BLaER1 treated with 17β-estradiol and CSF1 and Interleukin-3, amounts not matched to agents 10 nM and 100 nM (cell line): ENCODE results near the gene ABHD15.

Experiments used
- H3K27ac ChIP-seq, 11 experiments: shearing (Covaris generic); formaldehyde crosslinking; 2 replicates each; pipeline ENCODE4 v1.8.1; 2022
- H3K27me3 ChIP-seq, 11 experiments: shearing (Covaris generic); formaldehyde crosslinking; 2 replicates each; pipeline ENCODE4 v1.8.1; 2022
- H3K36me3 ChIP-seq, 11 experiments: shearing (Covaris generic); formaldehyde crosslinking; 2 replicates each; pipeline ENCODE4 v1.8.1; 2022
- H3K4me1 ChIP-seq, 10 experiments: shearing (Covaris generic); formaldehyde crosslinking; 2 replicates each; pipeline ENCODE4 v1.8.1; 2022
- H3K4me2 ChIP-seq, 11 experiments: shearing (Covaris generic); formaldehyde crosslinking; 2 replicates each; pipeline ENCODE4 v1.8.1; 2022
- H3K4me3 ChIP-seq, 10 experiments: shearing (Covaris generic); formaldehyde crosslinking; 2 replicates each; pipeline ENCODE4 v1.8.1; 2022
- H3K9ac ChIP-seq, 11 experiments: shearing (Covaris generic); formaldehyde crosslinking; 2 replicates each; pipeline ENCODE4 v1.8.1; 2022
- H3K9me3 ChIP-seq, 11 experiments: shearing (Covaris generic); formaldehyde crosslinking; replicated peaks in 1 of 11; 2 replicates each; pipeline ENCODE4 v1.8.1; 2022
- H4K20me1 ChIP-seq, 11 experiments: shearing (Covaris generic); formaldehyde crosslinking; 2 replicates each; pipeline ENCODE4 v1.8.1; 2022
- Cebpa-rat ChIP-seq, 11 experiments: shearing (Covaris generic); IDR thresholded peaks; 2 replicates each; pipeline ENCODE4 v1.8.1; 2022

The ABHD15 gene

DNA sequence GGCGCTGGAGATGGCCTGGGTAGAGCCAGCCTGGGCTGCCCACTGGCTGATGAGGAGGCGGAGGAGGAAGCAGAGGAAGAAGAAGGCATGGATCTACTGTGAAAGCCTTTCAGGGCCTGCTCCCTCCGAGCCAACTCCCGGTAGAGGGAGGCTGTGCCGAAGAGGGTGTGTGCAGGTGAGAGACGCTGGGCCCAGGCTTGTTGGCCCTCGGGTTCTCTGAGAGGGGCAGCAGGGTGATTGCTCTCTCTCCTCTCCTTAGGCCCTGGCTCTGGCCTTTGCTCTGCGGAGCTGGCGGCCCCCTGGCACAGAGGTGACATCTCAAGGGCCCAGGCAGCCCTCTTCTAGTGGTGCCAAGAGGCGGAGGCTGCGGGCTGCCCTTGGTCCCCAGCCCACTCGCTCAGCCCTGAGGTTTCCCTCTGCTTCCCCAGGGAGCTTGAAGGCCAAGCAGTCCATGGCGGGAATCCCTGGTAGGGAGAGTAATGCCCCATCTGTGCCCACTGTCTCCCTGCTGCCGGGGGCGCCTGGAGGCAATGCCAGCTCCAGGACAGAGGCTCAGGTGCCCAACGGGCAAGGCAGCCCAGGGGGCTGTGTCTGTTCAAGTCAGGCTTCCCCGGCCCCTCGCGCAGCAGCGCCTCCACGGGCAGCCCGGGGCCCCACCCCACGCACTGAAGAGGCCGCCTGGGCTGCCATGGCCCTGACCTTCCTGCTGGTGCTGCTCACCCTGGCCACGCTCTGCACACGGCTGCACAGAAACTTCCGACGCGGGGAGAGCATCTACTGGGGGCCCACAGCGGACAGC is 5.2 kb upstream of the ABHD15 start:
- Histone ChIP-seq H3K4me3 (peak overlapping the region in 4 of 10 experiments; percentile 25 to 31 (median 26); a peak in 3 of 20 replicates), H3K4me2 (peak overlapping the region; percentile 61 to 94 (median 81)), H4K20me1 (peaks cover 58 to 78% (median 71%) of the 10 kb centered on the region in 11 experiments; a peak in 21 of 22 replicates), H3K27me3 (no peaks in the 10 kb centered on the region), H3K36me3 (peaks cover 41 to 63% (median 49%) of the 10 kb centered on the region in 11 experiments), H3K9ac (peak overlapping the region; percentile 27 to 70 (median 48); a peak in 18 of 22 replicates), H3K9me3 (no peaks in the 10 kb centered on the region), H3K4me1 (peaks cover 47 to 79% (median 75%) of the 10 kb centered on the region in 10 experiments), H3K27ac (peak overlapping the region in 6 of 11 experiments; percentile 10 to 52 (median 41); a peak in 9 of 22 replicates)
- no peak for TF ChIP-seq Cebpa-rat (IDR thresholded peaks at IDR 0.05)

GRCh38 chr17:29571486-29571882 is 4.6 kb upstream of the ABHD15 start:
- peak overlapping the region; percentile 61 to 94 (median 81) for H3K4me2 ChIP-seq
- no peak for TF ChIP-seq Cebpa-rat (IDR thresholded peaks at IDR 0.05)
- H3K9ac ChIP-seq: peak overlapping the region in 7 of 11 experiments; percentile 42 to 70 (median 60); a peak in 11 of 22 replicates
- H3K4me1 ChIP-seq: peaks cover 47 to 77% (median 71%) of the 10 kb centered on the region in 10 experiments
- H3K4me3 ChIP-seq: no peak overlapping the region
- peaks cover 35 to 57% (median 43%) of the 10 kb centered on the region in 11 experiments for H3K36me3 ChIP-seq
- peaks cover 53 to 72% (median 65%) of the 10 kb centered on the region in 11 experiments; a peak in 21 of 22 replicates for H4K20me1 ChIP-seq
- no peaks in the 10 kb centered on the region for H3K9me3 ChIP-seq
- H3K27ac ChIP-seq: peak overlapping the region in 2 of 11 experiments; percentile 10 to 41; a peak in 1 of 22 replicates
- H3K27me3 ChIP-seq: no peaks in the 10 kb centered on the region

GRCh38 chr17:29570521-29570920 is 3.7 kb upstream of the ABHD15 start:
- H3K9me3 ChIP-seq: no peaks in the 10 kb centered on the region
- H3K36me3 ChIP-seq: peaks cover 25 to 47% (median 33%) of the 10 kb centered on the region in 11 experiments
- H3K27me3 ChIP-seq: no peaks in the 10 kb centered on the region

GRCh38 chr17:29569245-29569950 is 2.6 kb upstream of the ABHD15 start:
- no peaks in the 10 kb centered on the region for H3K9me3 ChIP-seq
- peak overlapping the region; percentile 79 to 94 (median 83) for H3K9ac ChIP-seq
- H3K27ac ChIP-seq: peak overlapping the region in 10 of 11 experiments; percentile 68 to 89 (median 86); a peak in 20 of 22 replicates
- TF ChIP-seq Cebpa-rat (IDR thresholded peaks at IDR 0.05): no peak
- peaks cover 36 to 72% (median 48%) of the 10 kb centered on the region in 11 experiments; a peak in 21 of 22 replicates for H4K20me1 ChIP-seq
- peaks cover 14 to 36% (median 22%) of the 10 kb centered on the region in 11 experiments for H3K36me3 ChIP-seq
- H3K4me2 ChIP-seq: peak overlapping the region; percentile 94 to 100 (median 96)
- peaks cover 62 to 75% (median 67%) of the 10 kb centered on the region in 10 experiments for H3K4me1 ChIP-seq
- peak overlapping the region; percentile 74 to 89 (median 78) for H3K4me3 ChIP-seq
- H3K27me3 ChIP-seq: no peaks in the 10 kb centered on the region

More at GRCh38 chr17:29570521-29570920, 3.7 kb upstream of the ABHD15 start:
- Histone ChIP-seq H3K4me2 (peak overlapping the region in 8 of 11 experiments; percentile 17 to 94 (median 75); a peak in 10 of 22 replicates), H3K4me3 (no peak overlapping the region), H3K27ac (no peak overlapping the region), H3K9ac (peak overlapping the region in 1 of 11 experiments; percentile 66; a peak in 1 of 22 replicates), H4K20me1 (peaks cover 43 to 72% (median 58%) of the 10 kb centered on the region in 11 experiments; a peak in 21 of 22 replicates), H3K4me1 (peaks cover 50 to 75% (median 66%) of the 10 kb centered on the region in 10 experiments)
- no peak for TF ChIP-seq Cebpa-rat (IDR thresholded peaks at IDR 0.05)

GRCh38 chr17:29568331-29569244 is 1.8 kb upstream of the ABHD15 start, which contains the start of gene TP53I13:
Gene TP53I13 (plus strand): TSS chr17:29568701. CDS start chr17:29568759, 58 bp downstream.
- Histone ChIP-seq H3K27ac (peak within 1 kb of the TSS; percentile 68 to 89 (median 86)), H3K36me3 (peaks cover 6 to 28% (median 14%) of the 10 kb centered on the region in 11 experiments; a peak in 21 of 22 replicates), H4K20me1 (peaks cover 28 to 71% (median 42%) of the 10 kb centered on the region in 11 experiments; a peak in 21 of 22 replicates), H3K9ac (peak within 1 kb of the TSS; percentile 79 to 94 (median 85)), H3K4me1 (peaks cover 63 to 75% (median 67%) of the 10 kb centered on the region in 10 experiments), H3K4me2 (peak within 1 kb of the TSS; percentile 94 to 100 (median 97)), H3K4me3 (peak within 1 kb of the TSS; percentile 74 to 89 (median 78)), H3K27me3 (no peaks in the 10 kb centered on the region), H3K9me3 (no peaks in the 10 kb centered on the region)
- no peak for TF ChIP-seq Cebpa-rat (IDR thresholded peaks at IDR 0.05)

DNA sequence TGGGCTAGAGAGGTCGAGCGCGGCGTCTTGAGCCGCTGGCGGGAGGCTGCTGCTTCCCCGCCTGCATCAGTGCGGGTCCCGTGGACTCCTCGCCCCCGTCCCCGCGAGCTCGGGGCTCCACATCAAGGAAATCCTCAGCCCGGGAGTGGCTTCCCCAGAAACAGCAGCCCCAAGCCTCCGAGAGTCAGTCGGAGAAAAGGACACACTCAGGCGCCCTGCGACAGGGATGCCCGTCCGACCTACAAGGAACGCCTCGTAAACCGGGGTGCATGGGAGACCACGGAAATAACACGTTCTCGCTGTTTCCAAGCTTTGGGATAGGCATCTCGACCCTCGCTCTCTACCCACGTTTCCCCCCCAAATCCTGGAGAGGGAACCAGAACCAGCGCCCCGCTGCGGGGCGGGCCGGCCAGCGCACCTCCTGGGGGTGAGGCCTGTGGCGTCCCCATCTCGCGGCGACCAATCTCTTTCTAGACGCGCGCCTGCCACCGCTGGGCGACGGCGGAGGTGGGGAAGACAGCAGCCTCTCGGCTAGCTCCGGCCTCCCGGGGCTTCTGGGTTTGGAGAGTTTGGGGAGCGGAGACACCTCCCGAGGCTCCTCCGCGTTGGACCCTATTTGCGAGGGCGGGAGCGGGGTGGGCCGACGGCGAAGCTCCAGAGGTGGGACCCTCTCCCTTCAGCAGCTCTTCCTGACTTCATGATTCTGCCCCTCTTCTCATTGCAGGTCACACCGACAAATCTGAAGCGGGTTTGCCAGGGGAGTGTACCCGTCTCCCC is 905 bp upstream of the ABHD15 start:
- peak overlapping the region; percentile 79 to 94 (median 85) for H3K9ac ChIP-seq
- H3K27me3 ChIP-seq: no peaks in the 10 kb centered on the region
- no peaks in the 10 kb centered on the region for H3K9me3 ChIP-seq
- H4K20me1 ChIP-seq: peaks cover 20 to 63% (median 34%) of the 10 kb centered on the region in 11 experiments; a peak in 19 of 22 replicates
- peak overlapping the region; percentile 94 to 100 (median 96) for H3K4me2 ChIP-seq
- H3K4me1 ChIP-seq: peaks cover 63 to 75% (median 67%) of the 10 kb centered on the region in 10 experiments
- peak overlapping the region; percentile 74 to 89 (median 78) for H3K4me3 ChIP-seq
- H3K27ac ChIP-seq: peak overlapping the region; percentile 68 to 89 (median 86)
- no peak for TF ChIP-seq Cebpa-rat (IDR thresholded peaks at IDR 0.05)
- H3K36me3 ChIP-seq: peaks cover 0 to 24% (median 8%) of the 10 kb centered on the region in 11 experiments; a peak in 9 of 22 replicates

DNA sequence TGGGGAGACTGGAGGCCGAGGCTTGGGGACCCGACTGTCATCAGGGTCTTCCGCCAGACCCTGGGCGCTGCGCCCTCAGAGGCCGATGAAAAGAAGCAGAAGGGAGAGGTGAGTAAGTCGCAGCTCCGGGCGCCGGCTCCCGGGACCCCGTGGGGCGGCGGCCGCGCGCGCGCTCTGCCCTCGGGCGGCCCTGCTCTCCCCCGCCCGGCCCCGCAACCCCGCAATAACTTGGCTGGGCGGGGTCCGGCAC is 392 bp upstream of the ABHD15 start:
- Histone ChIP-seq H3K4me3 (peak overlapping the region; percentile 74 to 89 (median 78)), H4K20me1 (peaks cover 18 to 60% (median 32%) of the 10 kb centered on the region in 11 experiments; a peak in 19 of 22 replicates), H3K9me3 (no peaks in the 10 kb centered on the region), H3K4me2 (peak overlapping the region; percentile 94 to 100 (median 96)), H3K9ac (peak overlapping the region; percentile 79 to 94 (median 85)), H3K36me3 (peaks cover 0 to 27% (median 8%) of the 10 kb centered on the region in 11 experiments; a peak in 9 of 22 replicates), H3K4me1 (peaks cover 65 to 76% (median 67%) of the 10 kb centered on the region in 10 experiments), H3K27me3 (no peaks in the 10 kb centered on the region), H3K27ac (peak overlapping the region; percentile 65 to 89 (median 86))
- no peak for TF ChIP-seq Cebpa-rat (IDR thresholded peaks at IDR 0.05)
